Fibroblast of skin of scalp (primary cell): ENCODE measurements around the gene C11orf54.
"Not testable (repeated sequence)": the region's sequence is repeated elsewhere in the genome, so short reads cannot be mapped to it uniquely, and the experiment has no call there.

Experiments
- DNase-seq: peaks from one replicate; pipeline ENCODE4 v3.0.0-alpha.2; 2013

C11orf54 gene

DNA sequence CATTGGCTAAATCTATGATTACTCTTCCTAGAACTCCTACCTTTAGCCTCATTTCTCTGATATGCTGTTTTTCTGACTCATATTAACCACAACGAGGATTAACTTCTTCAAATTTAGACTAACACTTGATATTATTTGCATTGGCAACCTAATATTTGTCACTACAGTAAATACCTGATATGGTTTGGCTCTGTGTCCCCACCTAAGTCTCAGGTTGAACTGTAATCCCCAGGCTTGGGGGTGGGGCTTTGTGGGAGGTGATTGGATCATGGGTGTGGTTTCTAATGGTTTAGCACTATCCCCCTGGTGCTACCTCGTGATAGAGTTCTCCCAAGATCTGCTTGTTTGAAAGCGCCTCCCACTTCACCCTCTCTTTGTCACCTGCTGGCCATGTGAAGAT, 25.5 kb downstream of the C11orf54 start:
- DNase-seq: no peak

DNA sequence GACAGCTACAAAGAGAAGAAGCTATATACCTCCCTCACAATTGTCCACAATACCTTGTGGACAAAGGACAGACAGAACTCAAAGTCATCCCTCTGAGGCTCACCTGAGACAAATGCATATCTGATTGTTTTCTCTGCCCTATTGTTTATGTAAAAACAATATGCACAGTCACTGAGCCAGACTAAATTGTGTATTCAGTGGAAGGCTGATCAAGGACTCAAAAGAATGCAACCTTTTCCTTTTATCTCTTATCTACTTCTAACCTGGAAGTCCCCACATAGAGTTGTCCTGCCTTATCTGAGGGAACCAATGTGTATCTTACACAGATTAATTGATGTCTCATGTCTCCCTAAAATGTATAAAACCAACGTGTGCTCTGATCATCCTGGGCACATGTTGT, 28.7 kb downstream of the C11orf54 start:
- DNase-seq: no peak

DNA sequence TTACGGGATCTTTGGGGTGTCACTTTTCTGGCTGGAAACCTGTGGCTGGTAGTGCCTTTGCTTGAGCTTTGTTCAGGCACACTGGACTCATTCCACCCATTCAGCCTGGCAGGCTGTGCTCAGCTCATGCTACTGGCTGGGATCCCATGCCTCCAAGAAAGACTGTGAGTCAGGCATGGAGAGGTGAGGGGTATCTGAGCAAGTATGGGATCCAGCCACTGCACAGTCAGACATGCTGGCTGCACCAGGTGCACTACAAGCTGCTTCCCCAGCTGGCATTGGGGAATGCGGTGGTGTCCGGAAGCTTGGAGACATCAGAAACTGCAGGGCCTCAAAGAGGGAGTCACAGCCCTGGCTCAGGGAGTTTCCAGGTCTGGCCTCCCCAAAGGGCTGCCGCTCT, 30.7 kb downstream of the C11orf54 start:
- no peak for DNase-seq

GRCh38 chr11:93773045-93773477, 31.6 kb downstream of the C11orf54 start:
- no peak for DNase-seq

GRCh38 chr11:93773601-93774200, 32.2 kb downstream of the C11orf54 start:
- no peak for DNase-seq

- DNase-seq: not testable (repeated sequence)
These were observed 33.1 kb downstream of the C11orf54 start for GRCh38 chr11:93774560-93774959.

GRCh38 chr11:93775289-93775688, 33.8 kb downstream of the C11orf54 start:
- peak; percentile 5 for DNase-seq

- no peak for DNase-seq
These were observed 41.9 kb downstream of the C11orf54 start for GRCh38 chr11:93783362-93783761.

DNA sequence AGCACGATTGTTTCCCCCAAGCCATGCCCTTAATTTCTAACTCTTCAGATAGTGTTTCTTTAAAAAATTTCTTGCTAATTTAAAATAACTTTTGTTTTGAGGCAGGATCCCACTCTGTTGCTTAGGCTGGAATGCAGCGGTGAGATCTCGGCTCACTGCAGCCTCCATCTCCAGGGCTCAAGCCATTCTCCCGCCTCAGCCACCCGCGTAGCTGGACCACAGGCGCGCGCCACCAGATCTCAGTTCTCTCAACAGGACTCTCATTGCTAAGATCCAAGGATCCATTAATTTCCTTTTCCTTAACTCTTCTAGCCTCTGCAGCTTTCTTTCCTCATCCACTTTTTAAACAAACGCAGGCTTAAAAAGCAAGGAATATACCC, 42.3 kb downstream of the C11orf54 start:
- DNase-seq: no peak

DNA sequence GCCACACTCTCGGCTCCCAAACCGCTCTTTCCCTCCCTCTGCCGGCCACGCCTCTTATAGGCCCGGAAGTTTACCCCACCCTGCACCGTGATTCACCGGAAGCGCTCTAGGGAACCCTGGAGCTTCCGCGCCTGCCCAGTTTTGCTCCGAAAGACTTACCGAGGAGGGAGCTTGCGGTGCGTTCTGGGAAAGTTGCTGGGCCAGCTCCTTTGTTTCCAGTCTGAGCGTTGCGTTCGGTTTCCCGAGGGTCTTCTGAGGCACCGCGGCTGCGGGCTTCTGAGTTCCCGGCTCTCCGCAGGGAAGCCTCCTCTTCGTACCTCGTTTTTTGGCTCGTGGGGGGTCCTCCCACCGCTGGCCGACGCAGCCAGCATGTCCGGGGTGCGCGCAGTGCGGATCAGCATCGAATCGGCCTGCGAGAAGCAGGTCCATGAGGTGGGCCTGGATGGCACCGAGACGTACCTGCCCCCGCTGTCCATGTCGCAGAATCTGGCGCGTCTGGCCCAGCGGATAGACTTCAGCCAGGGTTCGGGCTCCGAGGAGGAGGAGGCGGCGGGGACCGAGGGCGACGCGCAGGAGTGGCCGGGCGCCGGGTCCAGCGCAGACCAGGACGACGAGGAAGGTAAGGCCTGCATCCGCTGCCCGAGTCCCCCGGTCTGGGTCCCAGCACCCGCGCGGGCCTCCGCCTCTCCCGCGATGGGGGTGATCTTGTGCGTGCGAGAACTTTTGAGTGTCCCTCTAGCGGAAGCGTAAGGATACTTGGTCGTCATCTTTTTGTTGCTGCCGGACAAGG, 42.9 kb downstream of the C11orf54 start, which contains the start of gene MED17:
TSS of gene MED17 (plus strand) at position 138 of the 790 bp plus-strand sequence. CDS start at position 370, 232 bp downstream.
- DNase-seq: peak; percentile 95

DNA sequence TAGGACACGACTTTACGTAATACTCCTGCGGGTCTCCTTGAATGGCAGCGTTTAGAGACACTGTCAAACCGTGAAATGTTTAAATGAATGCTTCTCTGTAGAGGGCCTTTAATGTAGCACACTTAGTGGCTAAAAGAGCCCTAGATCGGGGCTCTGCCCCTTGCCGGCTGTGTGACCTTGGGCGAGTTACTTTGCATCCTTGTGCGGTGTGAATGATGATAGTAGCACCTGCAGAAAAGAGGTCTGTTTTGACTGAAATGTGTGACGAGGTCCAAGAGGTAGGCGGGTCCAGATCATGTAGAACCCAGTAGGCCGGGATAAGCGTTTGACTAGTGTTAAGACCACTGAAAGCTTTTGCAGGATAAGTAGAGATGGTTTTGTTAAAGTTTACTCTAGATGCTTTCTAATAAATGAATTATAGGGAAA, 43.5 kb downstream of the C11orf54 start:
- no peak for DNase-seq

DNA sequence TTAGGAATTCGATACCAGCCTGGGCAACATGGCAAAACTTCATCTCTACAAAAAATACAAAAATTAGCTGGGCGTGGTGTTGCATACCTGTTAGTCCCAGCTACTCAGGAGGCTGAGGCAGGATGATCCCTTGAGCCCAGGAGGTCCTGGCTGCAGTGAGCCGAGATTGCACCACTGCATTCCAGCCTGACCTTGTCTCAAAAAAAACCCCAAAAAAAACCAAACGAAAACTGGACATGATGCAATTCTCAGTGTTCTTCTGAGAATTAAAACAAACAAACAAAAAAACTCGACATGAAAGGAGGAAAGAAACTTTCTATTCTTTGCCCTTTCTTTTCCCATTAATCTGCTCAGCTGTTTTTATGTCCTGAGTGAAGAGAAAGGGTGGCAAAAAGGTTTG, 50.0 kb downstream of the C11orf54 start:
- no peak for DNase-seq

DNA sequence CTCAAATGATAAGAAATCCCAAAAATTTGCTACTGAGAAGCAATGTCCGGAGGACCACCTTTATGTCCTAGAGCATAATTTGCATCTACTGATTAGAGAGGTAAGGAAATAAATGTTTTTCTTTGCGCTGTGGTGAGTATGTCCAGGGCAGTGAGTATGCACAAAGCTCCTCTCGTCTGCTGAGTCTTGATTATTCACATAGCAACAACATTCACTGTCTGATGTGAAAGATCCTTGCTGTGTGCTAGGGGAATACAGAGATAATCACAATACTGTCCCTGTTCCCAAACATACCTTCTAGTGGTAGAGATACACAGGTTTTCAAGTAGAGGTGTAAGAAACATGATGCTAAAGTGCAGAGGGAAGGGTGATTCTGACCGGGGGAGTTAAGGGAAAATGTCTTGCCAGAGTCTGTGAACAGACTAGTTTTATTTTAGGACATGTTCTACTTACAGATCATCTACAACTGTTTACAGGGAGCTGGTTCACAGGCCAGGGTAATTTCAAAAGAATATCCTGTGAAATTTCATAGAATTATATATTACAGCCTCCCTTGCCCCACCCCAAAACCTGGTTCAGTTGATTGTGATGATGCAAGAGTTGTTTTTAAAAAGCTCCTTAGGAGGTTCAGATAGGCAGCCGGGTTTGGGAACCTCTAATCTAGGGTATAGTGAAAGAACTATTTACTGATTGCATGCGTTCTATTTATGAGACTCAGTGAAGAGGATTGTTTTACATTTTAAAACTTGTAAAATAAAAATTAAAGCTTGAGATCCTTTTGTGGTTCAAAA, 55.2 kb downstream of the C11orf54 start:
- no peak for DNase-seq

- DNase-seq: no peak
These were observed 59.9 kb downstream of the C11orf54 start for GRCh38 chr11:93801366-93801765.

DNA sequence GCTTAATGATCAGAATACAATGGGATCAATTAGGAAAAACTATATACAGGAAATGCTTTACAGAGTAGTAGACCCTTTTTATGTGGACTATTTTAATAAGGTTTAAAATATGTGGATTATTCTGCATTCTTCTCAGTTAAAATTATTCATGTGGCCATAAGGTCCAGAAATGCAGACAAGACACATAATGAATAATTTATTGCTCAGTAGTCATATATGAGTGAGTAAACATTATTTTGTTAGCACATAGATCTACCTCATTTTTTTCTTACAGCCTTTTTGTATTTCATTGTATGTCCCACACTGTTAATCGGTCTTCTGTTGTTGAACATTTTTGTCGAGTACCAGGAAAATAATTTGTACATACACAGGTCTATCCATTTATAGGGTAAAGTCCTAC, 63.4 kb downstream of the C11orf54 start:
- DNase-seq: no peak

DNA sequence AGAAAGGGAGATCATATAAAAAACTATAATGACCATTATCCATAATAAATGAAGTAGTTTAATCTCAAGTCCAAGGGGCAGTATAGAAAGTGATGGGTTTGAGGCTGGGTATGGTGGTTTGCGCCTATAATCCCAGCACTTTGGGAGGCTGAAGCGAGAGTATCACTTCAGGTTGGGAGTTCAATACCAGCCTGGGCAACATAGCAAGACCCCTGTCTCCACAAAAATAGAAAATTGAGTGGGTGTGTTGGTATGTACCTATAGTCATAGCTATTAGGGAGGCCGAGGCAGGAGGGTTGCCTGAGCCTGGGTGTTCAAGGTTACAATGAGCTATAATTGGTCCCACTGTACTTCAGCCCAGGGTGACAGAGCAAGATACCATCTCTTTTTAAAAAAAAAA, 66.5 kb downstream of the C11orf54 start:
- DNase-seq: no peak

- no peak for DNase-seq
These were observed 72.5 kb downstream of the C11orf54 start for GRCh38 chr11:93813974-93814373.
